NT2/D1 (cell line): ENCODE data around the gene BMF.

ENCODE experiments used
- YY1 ChIP-seq: IDR thresholded peaks from 2 replicates; pipeline ENCODE4 v1.6.1; 2011; ENCODE audit not compliant: insufficient read length, insufficient read depth
- ZNF274 ChIP-seq: IDR thresholded peaks from 2 replicates; pipeline ENCODE4 v1.6.1; 2011; ENCODE audit warnings: mild to moderate bottlenecking, low read depth, low read length

DNA sequence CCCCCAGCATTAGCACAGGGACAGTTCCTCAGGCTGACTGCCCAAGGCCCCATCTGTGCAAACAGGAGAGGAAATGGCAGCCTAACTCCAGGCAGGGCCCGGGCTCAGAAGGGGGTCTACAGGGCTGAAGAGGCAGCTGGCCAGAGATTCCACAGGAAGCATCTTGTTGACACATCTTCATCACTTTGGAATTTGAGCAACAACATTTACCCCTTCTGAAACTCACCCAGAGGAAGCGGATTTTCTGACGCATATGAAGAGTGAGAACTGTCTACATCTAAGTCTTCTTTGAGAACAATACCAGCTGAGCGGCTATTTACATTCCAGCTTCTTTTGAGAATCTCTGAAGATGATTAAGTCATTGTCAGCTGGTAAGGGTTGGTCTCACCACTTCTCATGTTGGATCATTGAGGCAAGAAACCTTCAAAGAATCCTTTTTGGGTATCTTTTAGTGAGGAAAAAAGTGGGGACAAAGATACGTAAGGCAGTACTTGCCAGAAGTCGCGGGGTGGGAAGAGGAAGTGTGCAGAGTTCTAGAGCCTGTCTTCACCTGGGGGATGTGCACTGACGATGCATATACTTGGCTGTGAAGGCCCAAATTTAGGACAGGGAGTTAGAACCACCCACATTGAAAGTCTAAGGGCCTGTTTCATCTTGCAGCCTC is 44.3 kb downstream of the BMF start:
- no peak for TF ChIP-seq YY1
- TF ChIP-seq ZNF274, result no peak
